Osteocyte (in vitro differentiated cells): Measurements from ENCODE around the gene TAS2R41. TPM values are rescaled to one million over a fixed set of nuclear protein-coding genes. Genes with fewer than 3 reads are reported as not detected.

Experiments
- DNase-seq: peaks from one replicate; pipeline ENCODE4 v3.0.0; 2021; ENCODE audit warnings: mixed read lengths; ENCODE audit not compliant: unreplicated experiment; ENCODE audit errors: extremely low spot score
- H3K27ac Mint-ChIP-seq: one replicate; pipeline ENCODE4 v1.8.0; 2021; ENCODE audit warnings: mild to moderate bottlenecking, mixed read lengths; ENCODE audit not compliant: unreplicated experiment
- H3K27me3 Mint-ChIP-seq: one replicate; pipeline ENCODE4 v1.8.0; 2021; ENCODE audit warnings: mixed read lengths; ENCODE audit not compliant: unreplicated experiment
- H3K36me3 Mint-ChIP-seq: one replicate; pipeline ENCODE4 v1.8.0; 2021; ENCODE audit warnings: mixed read lengths; ENCODE audit not compliant: unreplicated experiment
- H3K4me1 Mint-ChIP-seq: one replicate; pipeline ENCODE4 v1.8.0; 2021; ENCODE audit warnings: mixed read lengths; ENCODE audit not compliant: unreplicated experiment
- H3K4me3 Mint-ChIP-seq: one replicate; pipeline ENCODE4 v1.8.0; 2021; ENCODE audit warnings: mild to moderate bottlenecking, moderate library complexity, mixed read lengths; ENCODE audit not compliant: unreplicated experiment
- H3K9me3 Mint-ChIP-seq: one replicate; pipeline ENCODE4 v1.8.0; 2021; ENCODE audit warnings: mixed read lengths; ENCODE audit not compliant: unreplicated experiment
- total RNA-seq: library from RNA; stranded (reverse); gene quantifications from 2 replicates; pipeline ENCODE4 v1.2.1, GENCODE V29; 2021
- TF ChIP-seq, protein P1 (sequence below): fragments of 200-600 bp; sonication (generic); IDR thresholded peaks from 2 replicates; pipeline ENCODE4 v1.5.0; 2021; ENCODE audit warnings: antibody characterized with exemption, mild to moderate bottlenecking, moderate library complexity

Gene TAS2R41
- total RNA-seq, 1 donor from 2014 or later = not detected

DNA sequence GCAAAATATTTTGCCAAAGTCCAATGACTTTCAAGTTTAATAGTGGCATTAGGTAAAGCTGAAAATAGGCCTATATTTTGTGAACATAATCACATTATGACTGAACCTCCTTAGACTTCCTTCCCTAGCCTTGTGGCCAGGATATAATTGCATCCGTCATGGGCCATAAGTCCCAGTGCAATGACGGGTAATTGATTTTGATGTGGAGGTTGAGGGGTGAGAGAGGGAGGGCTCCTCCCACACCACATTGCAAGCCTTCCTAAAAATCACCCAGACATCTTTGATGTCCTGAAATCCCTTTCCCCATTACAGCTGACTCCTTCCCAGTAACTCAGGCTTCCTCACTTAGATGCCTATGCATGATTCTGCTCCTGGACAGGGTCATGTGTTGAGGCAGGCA lies 25.6 kb downstream of the TAS2R41 start:
- H3K27ac Mint-ChIP-seq = no peak overlapping the region
- no peaks in the 10 kb centered on the region for H3K36me3 Mint-ChIP-seq
- peaks cover 9% of the 10 kb centered on the region for H3K4me1 Mint-ChIP-seq
- DNase-seq = no peak
- no peaks in the 10 kb centered on the region for H3K9me3 Mint-ChIP-seq
- no peak overlapping the region for H3K4me3 Mint-ChIP-seq
- TF ChIP-seq, protein P1, sequence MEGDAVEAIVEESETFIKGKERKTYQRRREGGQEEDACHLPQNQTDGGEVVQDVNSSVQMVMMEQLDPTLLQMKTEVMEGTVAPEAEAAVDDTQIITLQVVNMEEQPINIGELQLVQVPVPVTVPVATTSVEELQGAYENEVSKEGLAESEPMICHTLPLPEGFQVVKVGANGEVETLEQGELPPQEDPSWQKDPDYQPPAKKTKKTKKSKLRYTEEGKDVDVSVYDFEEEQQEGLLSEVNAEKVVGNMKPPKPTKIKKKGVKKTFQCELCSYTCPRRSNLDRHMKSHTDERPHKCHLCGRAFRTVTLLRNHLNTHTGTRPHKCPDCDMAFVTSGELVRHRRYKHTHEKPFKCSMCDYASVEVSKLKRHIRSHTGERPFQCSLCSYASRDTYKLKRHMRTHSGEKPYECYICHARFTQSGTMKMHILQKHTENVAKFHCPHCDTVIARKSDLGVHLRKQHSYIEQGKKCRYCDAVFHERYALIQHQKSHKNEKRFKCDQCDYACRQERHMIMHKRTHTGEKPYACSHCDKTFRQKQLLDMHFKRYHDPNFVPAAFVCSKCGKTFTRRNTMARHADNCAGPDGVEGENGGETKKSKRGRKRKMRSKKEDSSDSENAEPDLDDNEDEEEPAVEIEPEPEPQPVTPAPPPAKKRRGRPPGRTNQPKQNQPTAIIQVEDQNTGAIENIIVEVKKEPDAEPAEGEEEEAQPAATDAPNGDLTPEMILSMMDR = no peak
- H3K27me3 Mint-ChIP-seq = no peaks in the 10 kb centered on the region

DNA sequence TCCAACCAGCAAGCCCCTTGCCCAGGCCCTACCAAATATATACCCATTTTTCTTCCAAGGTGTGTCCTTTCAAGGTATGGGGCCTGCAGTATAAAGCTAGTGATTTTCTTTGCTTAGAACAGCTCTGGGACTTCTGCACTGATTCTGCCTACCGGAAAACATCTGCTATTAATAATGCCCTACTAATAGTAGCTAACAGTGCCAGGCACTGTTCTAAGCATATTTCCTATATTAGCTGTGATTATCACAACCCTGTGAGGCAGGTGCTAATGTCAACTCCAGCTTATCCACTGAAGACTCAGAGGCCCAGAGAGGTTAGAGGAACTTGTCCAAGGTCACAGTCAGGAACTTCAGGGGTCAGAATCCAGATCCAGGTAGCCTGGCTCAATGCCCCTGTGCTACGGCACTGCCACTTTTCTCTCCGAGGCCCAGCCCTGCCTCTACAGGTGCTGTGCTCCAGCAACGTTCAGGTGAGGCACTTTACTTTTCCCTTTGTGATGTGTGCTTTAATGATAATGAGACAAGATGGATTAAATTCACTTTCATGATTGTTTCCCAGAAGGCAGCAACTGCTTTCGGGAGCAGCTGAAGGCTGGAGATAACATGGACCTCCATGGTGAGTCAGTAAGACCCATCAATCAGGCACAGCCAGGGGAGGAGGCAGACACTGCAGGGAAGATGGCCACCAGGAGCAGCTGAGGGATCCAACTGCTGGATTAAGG lies 26.7 kb downstream of the TAS2R41 start:
- Mint-ChIP-seq H3K36me3 (no peaks in the 10 kb centered on the region), H3K4me3 (no peak overlapping the region), H3K9me3 (no peaks in the 10 kb centered on the region), H3K4me1 (peaks cover 8% of the 10 kb centered on the region), H3K27ac (no peak overlapping the region), H3K27me3 (no peaks in the 10 kb centered on the region)
- no peak for DNase-seq
- TF ChIP-seq, protein P1 = no peak

DNA sequence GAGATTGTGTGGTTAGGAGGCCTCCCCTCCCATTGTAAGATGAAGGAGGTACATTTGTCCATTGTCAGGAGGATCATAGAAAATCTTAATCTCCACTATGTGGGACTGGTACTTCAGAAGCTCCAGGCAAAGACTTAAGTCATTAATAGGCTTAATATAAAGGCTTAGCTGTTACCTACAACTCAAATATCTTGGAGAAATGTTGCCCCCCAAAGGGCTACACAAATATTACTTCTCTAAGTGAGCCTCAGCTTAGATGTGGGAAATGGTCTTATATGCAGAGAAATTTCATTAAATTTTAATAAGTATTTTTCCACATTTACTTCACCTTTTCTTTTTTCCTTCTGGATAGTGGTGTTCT lies 27.2 kb downstream of the TAS2R41 start:
- peaks cover 8% of the 10 kb centered on the region for H3K4me1 Mint-ChIP-seq
- DNase-seq = no peak
- H3K27ac Mint-ChIP-seq = no peak overlapping the region
- H3K36me3 Mint-ChIP-seq = no peaks in the 10 kb centered on the region
- H3K9me3 Mint-ChIP-seq = no peaks in the 10 kb centered on the region
- TF ChIP-seq, protein P1 = no peak
- no peaks in the 10 kb centered on the region for H3K27me3 Mint-ChIP-seq
- H3K4me3 Mint-ChIP-seq = no peak overlapping the region

DNA sequence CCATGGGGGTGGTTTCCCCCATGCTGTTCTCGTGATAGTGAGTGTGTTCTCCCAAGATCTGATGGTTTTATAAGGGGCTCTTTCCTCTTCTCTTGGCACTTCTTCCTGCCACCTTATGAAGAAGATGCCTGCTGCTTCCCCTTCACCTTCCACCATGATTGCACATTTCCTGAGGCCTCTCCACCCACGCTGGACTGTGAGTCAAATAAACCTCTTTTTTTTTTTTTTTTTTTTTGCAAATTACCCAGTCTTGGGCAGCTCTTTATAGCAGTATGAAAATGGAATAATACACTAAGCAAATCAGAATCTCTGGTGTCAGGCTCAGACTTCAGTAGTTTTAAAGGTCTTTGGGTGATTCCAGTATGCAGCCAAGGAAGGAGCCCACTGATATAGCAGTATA lies 28.2 kb downstream of the TAS2R41 start:
- DNase-seq = no peak
- no peak overlapping the region for H3K27ac Mint-ChIP-seq
- no peaks in the 10 kb centered on the region for H3K9me3 Mint-ChIP-seq
- no peak overlapping the region for H3K4me3 Mint-ChIP-seq
- H3K27me3 Mint-ChIP-seq = no peaks in the 10 kb centered on the region
- H3K36me3 Mint-ChIP-seq = no peaks in the 10 kb centered on the region
- H3K4me1 Mint-ChIP-seq = peaks cover 5% of the 10 kb centered on the region
- TF ChIP-seq, protein P1 = no peak

DNA sequence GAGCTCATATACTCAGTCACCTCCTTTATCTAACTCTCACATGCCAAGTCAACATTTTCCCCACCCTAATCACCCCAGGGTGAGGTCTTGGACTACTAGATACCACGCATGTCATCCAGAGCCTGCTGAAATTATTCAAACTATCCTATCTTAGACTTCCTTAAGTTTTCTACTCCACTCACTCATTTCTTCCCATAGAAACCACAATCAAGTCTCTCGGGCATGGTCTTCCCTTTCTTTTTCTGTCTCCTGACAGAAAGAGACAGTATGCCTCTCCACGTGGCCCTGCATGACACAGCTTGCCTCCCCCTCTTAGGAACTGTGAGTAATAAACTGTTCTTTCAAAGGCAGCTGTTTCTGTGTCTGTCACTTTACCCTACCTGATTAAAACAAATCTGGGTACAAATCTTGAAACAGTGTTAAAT lies 29.4 kb downstream of the TAS2R41 start:
- DNase-seq = no peak
- TF ChIP-seq, protein P1 = no peak
- Mint-ChIP-seq H3K27me3 (no peaks in the 10 kb centered on the region), H3K27ac (no peak overlapping the region), H3K4me3 (no peak overlapping the region), H3K36me3 (no peaks in the 10 kb centered on the region), H3K4me1 (peaks cover 5% of the 10 kb centered on the region), H3K9me3 (no peaks in the 10 kb centered on the region)
